HCT116 (cell line): ENCODE data around the gene SKI. TPM values are rescaled to one million over a fixed set of nuclear protein-coding genes. Genes with fewer than 3 reads are reported as not detected.

Source experiments
- ATAC-seq: fragments of 200-7000 bp; cut with Tn5 transposase; 2 replicates; pipeline ENCODE4 v1.9.1; 2020; ENCODE audit warnings: mild to moderate bottlenecking, moderate library complexity
- BruUV-seq: library from RNA; stranded (reverse); fragments of 400-500 nt; replicated peaks from 2 replicates; lab custom pipeline; 2021; lab: Mats Ljungman, UMichigan
- CTCF ChIA-PET: fragments of 300-600 bp; sonication (Branson Sonifier 250); formaldehyde crosslinking; loops from one replicate; lab custom pipeline; 2021; ENCODE audit warnings: antibody characterized with exemption; lab: Charles Lee
- POLR2A ChIA-PET: fragments of 300-600, 350-600 bp; sonication (Branson Sonifier 250); formaldehyde crosslinking; loops from one replicate; lab custom pipeline; 2021; ENCODE audit warnings: antibody characterized with exemption; lab: Charles Lee
- RAD21 ChIA-PET, 2 experiments: fragments of 300-600 bp; sonication (Branson Sonifier 250); formaldehyde crosslinking; loops; one replicate each; lab custom pipeline; 2023; ENCODE audit warnings: low total read pairs in 2 of 2; ENCODE audit not compliant: uncharacterized antibody in 2 of 2, unreplicated experiment in 2 of 2, low non-redundant PET in 1 of 2; lab: Charles Lee
- DNase-seq: peaks from one replicate; pipeline ENCODE4 v3.0.0-alpha.2; 2010; ENCODE audit warnings: low read depth, low spot score
- H2AFZ ChIP-seq: fragments of 200-600 bp; shearing (Covaris generic), sonication (generic); 2 replicates; pipeline ENCODE4 v1.6.1; 2017; ENCODE audit warnings: low read depth, mixed run types, mixed read lengths, antibody characterized with exemption, low read length; ENCODE audit not compliant: poor library complexity, severe bottlenecking
- H3K27ac ChIP-seq: 2 replicates; pipeline ENCODE4 v1.5.1; 2012; ENCODE audit warnings: low read depth, low read length
- H3K27me3 ChIP-seq: fragments of 200-600 bp; sonication (generic); 2 replicates; pipeline ENCODE4 v1.6.1; 2016; ENCODE audit warnings: mixed run types, low read length, mixed read lengths; ENCODE audit not compliant: insufficient read depth
- H3K36me3 ChIP-seq, 2 experiments: fragments of 200-500 bp in 1 of 2; fragments of 200-600 bp in 1 of 2; sonication (Bioruptor generic) in 1 of 2; sonication (generic) in 1 of 2; 2 replicates each; pipeline versions ENCODE4 v1.5.1 to v1.6.1; 2014 to 2016; ENCODE audit warnings: low read length in 2 of 2, inconsistent platforms in 1 of 2, mixed read lengths in 1 of 2, mixed run types in 1 of 2; ENCODE audit not compliant: insufficient read depth in 2 of 2, control insufficient read depth in 1 of 2
- H3K4me1 ChIP-seq, 2 experiments: fragments of 200-600 bp in 1 of 2; sonication (generic) in 1 of 2; 2 replicates each; pipeline versions ENCODE4 v1.5.1 to v1.6.1; 2012 to 2017; ENCODE audit warnings: low read length in 2 of 2, inconsistent platforms in 1 of 2, mild to moderate bottlenecking in 1 of 2, mixed read lengths in 1 of 2, mixed run types in 1 of 2, moderate library complexity in 1 of 2; ENCODE audit not compliant: insufficient read depth in 2 of 2, control insufficient read depth in 1 of 2
- H3K4me2 ChIP-seq: fragments of 200-600 bp; sonication (generic); 2 replicates; pipeline ENCODE4 v1.6.1; 2017; ENCODE audit warnings: mixed run types, low read length, mixed read lengths
- H3K4me3 ChIP-seq, 2 experiments: fragments of 200-600 bp in 1 of 2; sonication (generic) in 1 of 2; replicated peaks in 1 of 2; 2 replicates each; pipeline ENCODE4 v1.5.1; 2011 to 2016; ENCODE audit warnings: low read length in 2 of 2, control low read depth in 1 of 2, low read depth in 1 of 2, mild to moderate bottlenecking in 1 of 2, mixed read lengths in 1 of 2, mixed run types in 1 of 2
- H3K79me2 ChIP-seq: fragments of 200-600 bp; sonication (generic); 2 replicates; pipeline ENCODE4 v1.6.1; 2017; ENCODE audit warnings: mild to moderate bottlenecking, mixed run types, low read length, moderate library complexity, mixed read lengths; ENCODE audit not compliant: insufficient read depth
- H3K9ac ChIP-seq: fragments of 200-600 bp; sonication (generic); 2 replicates; pipeline ENCODE4 v1.6.1; 2016; ENCODE audit warnings: low read length, mixed read lengths
- H3K9me2 ChIP-seq: fragments of 200-600 bp; sonication (generic), shearing (Covaris generic); 2 replicates; pipeline ENCODE4 v1.6.1; 2017; ENCODE audit warnings: mixed run types, mild to moderate bottlenecking, moderate library complexity; ENCODE audit not compliant: insufficient read depth
- H3K9me3 ChIP-seq, 2 experiments: fragments of 200-500 bp in 1 of 2; fragments of 200-600 bp in 1 of 2; sonication (Bioruptor generic) in 1 of 2; sonication (generic) in 1 of 2; 2 replicates each; pipeline ENCODE4 v1.6.1; 2014 to 2017; ENCODE audit warnings: low read length in 2 of 2, mixed read lengths in 2 of 2, inconsistent platforms in 1 of 2, low read depth in 1 of 2, mild to moderate bottlenecking in 1 of 2, mixed run types in 1 of 2, moderate library complexity in 1 of 2; ENCODE audit not compliant: control insufficient read depth in 1 of 2, insufficient read depth in 1 of 2
- H4K20me1 ChIP-seq: fragments of 200-600 bp; sonication (generic), shearing (Covaris generic); 2 replicates; pipeline ENCODE4 v1.6.1; 2017; ENCODE audit warnings: mixed run types, mild to moderate bottlenecking, moderate library complexity; ENCODE audit not compliant: insufficient read depth
- JUND ChIP-seq: IDR thresholded peaks from 2 replicates; pipeline ENCODE4 v1.6.1; 2012
- POLR2AphosphoS5 ChIP-seq: IDR thresholded peaks from 2 replicates; pipeline ENCODE4 v1.6.1; 2011; ENCODE audit warnings: mild to moderate bottlenecking, low read depth, low read length, moderate library complexity
- SP1 ChIP-seq: IDR thresholded peaks from 2 replicates; pipeline ENCODE4 v1.6.1; 2012; ENCODE audit warnings: low read depth
- TCF7L2 ChIP-seq: IDR thresholded peaks from 2 replicates; pipeline ENCODE4 v1.7.0; 2011; ENCODE audit warnings: borderline replicate concordance, inconsistent platforms; ENCODE audit not compliant: insufficient read depth, insufficient read length; ENCODE audit errors: extremely low read depth
- ZFX ChIP-seq: fragments of 450-650 bp; IDR thresholded peaks from 2 replicates; pipeline ENCODE4 v1.6.1; 2017
- intact Hi-C: fragments of 100-400 bp; cut with micrococcal nuclease; formaldehyde crosslinking; loops from 2 replicates; pipeline ENCODE4 v1.10.0; 2022
- total RNA-seq: library from RNA; stranded (reverse); gene quantifications from one replicate; pipeline ENCODE4 v1.2.1, GENCODE V29; 2021; ENCODE audit not compliant: unreplicated experiment
- TF ChIP-seq, protein P1 (sequence below): IDR thresholded peaks from 2 replicates; pipeline ENCODE4 v1.6.1; 2012
- TF ChIP-seq, protein P2 (sequence below), 3 experiments: fragments of 200-600 bp in 1 of 3; sonication (generic) in 1 of 3; IDR thresholded peaks in 2 of 3; conservative IDR thresholded peaks in 1 of 3; 2 replicates each; pipeline ENCODE4 v1.5.1; 2012 to 2017; ENCODE audit warnings: low read depth in 2 of 3, low read length in 2 of 3, antibody characterized with exemption in 1 of 3, borderline replicate concordance in 1 of 3, control low read depth in 1 of 3, mild to moderate bottlenecking in 1 of 3, mixed read lengths in 1 of 3, mixed run types in 1 of 3, moderate library complexity in 1 of 3; ENCODE audit not compliant: insufficient read depth in 1 of 3

SKI gene
- total RNA-seq, 1 experiment from 2014 or later: 56.2 TPM

- Histone ChIP-seq H3K79me2 (no peaks in the 10 kb centered on the region), H2AFZ (no peak overlapping the region), H3K27me3 (no peaks in the 10 kb centered on the region), H4K20me1 (no peaks in the 10 kb centered on the region), H3K9ac (peak overlapping the region; percentile 40; the same call in 1 of the 2 replicates), H3K9me3 (no peaks in the 10 kb centered on the region), H3K9me2 (no peaks in the 10 kb centered on the region), H3K4me3 (peak overlapping the region; percentile 32 to 45), H3K4me2 (peak overlapping the region; percentile 77), H3K36me3 (no peaks in the 10 kb centered on the region), H3K4me1 (peaks cover 21 to 37% of the 10 kb centered on the region in 2 experiments), H3K27ac (peak overlapping the region; percentile 37; the same call in 1 of the 2 replicates)
- RAD21 ChIA-PET: interaction anchor here (0.6 to 0.7 kb wide), 2 partner anchors 10 to 1227 kb away, joined by 6 to 9 read pairs; partner anchors contain the start of gene FAAP20 (in 1 of the 2)
- TF ChIP-seq JUND (no peak), TCF7L2 (no peak), SP1 (no peak), POLR2AphosphoS5 (no peak; the same call in 1 of the 2 replicates), ZFX (no peak)
- TF ChIP-seq, protein P1, sequence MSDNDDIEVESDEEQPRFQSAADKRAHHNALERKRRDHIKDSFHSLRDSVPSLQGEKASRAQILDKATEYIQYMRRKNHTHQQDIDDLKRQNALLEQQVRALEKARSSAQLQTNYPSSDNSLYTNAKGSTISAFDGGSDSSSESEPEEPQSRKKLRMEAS: no peak
- TF ChIP-seq, protein P2, sequence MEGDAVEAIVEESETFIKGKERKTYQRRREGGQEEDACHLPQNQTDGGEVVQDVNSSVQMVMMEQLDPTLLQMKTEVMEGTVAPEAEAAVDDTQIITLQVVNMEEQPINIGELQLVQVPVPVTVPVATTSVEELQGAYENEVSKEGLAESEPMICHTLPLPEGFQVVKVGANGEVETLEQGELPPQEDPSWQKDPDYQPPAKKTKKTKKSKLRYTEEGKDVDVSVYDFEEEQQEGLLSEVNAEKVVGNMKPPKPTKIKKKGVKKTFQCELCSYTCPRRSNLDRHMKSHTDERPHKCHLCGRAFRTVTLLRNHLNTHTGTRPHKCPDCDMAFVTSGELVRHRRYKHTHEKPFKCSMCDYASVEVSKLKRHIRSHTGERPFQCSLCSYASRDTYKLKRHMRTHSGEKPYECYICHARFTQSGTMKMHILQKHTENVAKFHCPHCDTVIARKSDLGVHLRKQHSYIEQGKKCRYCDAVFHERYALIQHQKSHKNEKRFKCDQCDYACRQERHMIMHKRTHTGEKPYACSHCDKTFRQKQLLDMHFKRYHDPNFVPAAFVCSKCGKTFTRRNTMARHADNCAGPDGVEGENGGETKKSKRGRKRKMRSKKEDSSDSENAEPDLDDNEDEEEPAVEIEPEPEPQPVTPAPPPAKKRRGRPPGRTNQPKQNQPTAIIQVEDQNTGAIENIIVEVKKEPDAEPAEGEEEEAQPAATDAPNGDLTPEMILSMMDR (IDR thresholded peaks at IDR 0.05 in 2 of 3, conservative IDR thresholded peaks at IDR 0.05 in 1 of 3; ENCODE audit: borderline replicate concordance in 1 of 3, insufficient read depth in 1 of 3, low read depth in 2 of 3, low read length in 2 of 3): no peak
- DNase-seq (no peak), ATAC-seq (peak; percentile 60)
- CTCF ChIA-PET: interaction anchor here (1.6 to 2.5 kb wide), 2 partner anchors 10 to 177 kb away, joined by 9 to 16 read pairs; partner anchors contain the start of gene FAAP20
- no TSS peak for BruUV-seq
- intact Hi-C loops: no loop called here
- POLR2A ChIA-PET: interaction anchor here (0.9 kb wide), 1 partner anchor 17 kb away, joined by 5 read pairs; no protein-coding TSS in a partner anchor
Measured at GRCh38 chr1:2204415-2205190, 23.5 kb upstream of the SKI start.
